ENCODE measurements around the gene RAB11FIP3.

RAB11FIP3 gene

GRCh38 chr16:563072-563644 is 137.7 kb downstream of the RAB11FIP3 start:
- no peak for TF ChIP-seq TCF12 (IDR thresholded peaks at IDR 0.05; ENCODE audit: low read depth)
- TF ChIP-seq REST (IDR thresholded peaks at IDR 0.05; ENCODE audit: low read depth) = no peak

- TF ChIP-seq CEBPB (IDR thresholded peaks at IDR 0.05) (no peak), TEAD4 (IDR thresholded peaks at IDR 0.05) (no peak), EGR1 (IDR thresholded peaks at IDR 0.05) (no peak), CREB1 (IDR thresholded peaks at IDR 0.05; ENCODE audit: low read depth) (no peak), USF1 (IDR thresholded peaks at IDR 0.05) (no peak), RAD21 (IDR thresholded peaks at IDR 0.05; ENCODE audit: low read depth) (no peak), MAX (IDR thresholded peaks at IDR 0.05) (no peak), FOXM1 (IDR thresholded peaks at IDR 0.05; ENCODE audit: borderline replicate concordance, low read depth) (no peak), TCF12 (IDR thresholded peaks at IDR 0.05; ENCODE audit: low read depth) (no peak), REST (IDR thresholded peaks at IDR 0.05; ENCODE audit: low read depth) (no peak), YY1 (IDR thresholded peaks at IDR 0.05; ENCODE audit: low read depth) (no peak), TAF1 (IDR thresholded peaks at IDR 0.05; ENCODE audit: low read depth) (no peak)
Measured at GRCh38 chr16:564690-565418, 139.4 kb downstream of the RAB11FIP3 start.

- TF ChIP-seq RAD21 (IDR thresholded peaks at IDR 0.05; ENCODE audit: low read depth) = no peak
- TF ChIP-seq ZBTB7A (IDR thresholded peaks at IDR 0.05; ENCODE audit: low read depth) = peak; percentile 82; the same call in 1 of the 2 replicates
- 0 out of 2 replicates have a peak, but pooled peaks have one; percentile 20 for TF ChIP-seq TCF12 (IDR thresholded peaks at IDR 0.05; ENCODE audit: low read depth)
- no peak for TF ChIP-seq CEBPB (IDR thresholded peaks at IDR 0.05)
- TF ChIP-seq FOXM1 (IDR thresholded peaks at IDR 0.05; ENCODE audit: borderline replicate concordance, low read depth) = no peak
- TF ChIP-seq TAF1 (IDR thresholded peaks at IDR 0.05; ENCODE audit: low read depth) = 0 out of 2 replicates have a peak, but pooled peaks have one; percentile 4
- no peak; the same call in 1 of the 2 replicates for TF ChIP-seq EGR1 (IDR thresholded peaks at IDR 0.05)
- TF ChIP-seq NFIC (IDR thresholded peaks at IDR 0.05) = peak; percentile 56; the same call in 1 of the 2 replicates
- no peak for TF ChIP-seq USF1 (IDR thresholded peaks at IDR 0.05)
- TF ChIP-seq CREB1 (IDR thresholded peaks at IDR 0.05; ENCODE audit: low read depth) = no peak
- no peak for TF ChIP-seq YY1 (IDR thresholded peaks at IDR 0.05; ENCODE audit: low read depth)
Measured at GRCh38 chr16:565419-566330, 140.2 kb downstream of the RAB11FIP3 start.

GRCh38 chr16:566475-567372 is 141.3 kb downstream of the RAB11FIP3 start, which contains the start of gene NHLRC4:
Gene NHLRC4, plus strand, starts transcription at chr16:567005. Its CDS starts 1,043 bp downstream, at chr16:568048.
- no peak for TF ChIP-seq EGR1 (IDR thresholded peaks at IDR 0.05)
- TF ChIP-seq ZBTB7A (IDR thresholded peaks at IDR 0.05; ENCODE audit: low read depth) = peak; percentile 50; the same call in 1 of the 2 replicates
